HAP-1 (cell line): ENCODE results near the gene SULT1A2.
"Not testable (repeated sequence)": the region's sequence is repeated elsewhere in the genome, so short reads cannot be mapped to it uniquely, and the experiment has no call there.

ENCODE experiments used
- DNase-seq, 2 experiments: peaks; one replicate each; pipeline ENCODE4 v3.0.0-alpha.2; 2016 to 2020; ENCODE audit warnings: low spot score in 2 of 2
- H3K27me3 ChIP-seq: fragments of 250-450 bp; sonication (Bioruptor Pico); 2 replicates; pipeline ENCODE4 v1.5.1; 2020; ENCODE audit warnings: low read depth, mild to moderate bottlenecking, moderate library complexity
- H3K36me3 ChIP-seq: fragments of 250-450 bp; sonication (Bioruptor Pico); replicated peaks from 2 replicates; pipeline ENCODE4 v1.5.1; 2020; ENCODE audit warnings: mild to moderate bottlenecking
- H3K4me1 ChIP-seq: fragments of 250-450 bp; sonication (Bioruptor Pico); 2 replicates; pipeline ENCODE4 v1.5.1; 2020; ENCODE audit warnings: mild to moderate bottlenecking
- H3K4me3 ChIP-seq: fragments of 250-450 bp; sonication (Bioruptor Pico); 2 replicates; pipeline ENCODE4 v1.5.1; 2020; ENCODE audit warnings: mild to moderate bottlenecking, moderate library complexity
- H3K9me3 ChIP-seq: fragments of 250-450 bp; sonication (Bioruptor Pico); 2 replicates; pipeline ENCODE4 v1.5.1; 2020; ENCODE audit warnings: mild to moderate bottlenecking, moderate library complexity
- in situ Hi-C: fragments of 300-500 bp; cut with MboI; formaldehyde crosslinking; loops from 3 replicates; pipeline ENCODE4 v1.14.3; 2020; ENCODE audit warnings: low sequenced_read_pairs, inconsistent platforms, mixed read lengths

SULT1A2 gene

GRCh38 chr16:28604186-28604565, 7.3 kb upstream of the SULT1A2 start:
- H3K9me3 ChIP-seq: no peaks in the 10 kb centered on the region
- in situ Hi-C loops: no loop called here
- DNase-seq: no peak
- H3K27me3 ChIP-seq: no peaks in the 10 kb centered on the region
- no peak overlapping the region for H3K4me3 ChIP-seq
- H3K4me1 ChIP-seq: no peaks in the 10 kb centered on the region
- no peaks in the 10 kb centered on the region for H3K36me3 ChIP-seq

- H3K27me3 ChIP-seq: no peaks in the 10 kb centered on the region
- in situ Hi-C loops: no loop called here
- no peak overlapping the region for H3K4me3 ChIP-seq
- no peaks in the 10 kb centered on the region for H3K36me3 ChIP-seq
- H3K4me1 ChIP-seq: no peaks in the 10 kb centered on the region
- DNase-seq: no peak
- H3K9me3 ChIP-seq: no peaks in the 10 kb centered on the region
Measured at GRCh38 chr16:28603381-28604185, 6.7 kb upstream of the SULT1A2 start.

DNA sequence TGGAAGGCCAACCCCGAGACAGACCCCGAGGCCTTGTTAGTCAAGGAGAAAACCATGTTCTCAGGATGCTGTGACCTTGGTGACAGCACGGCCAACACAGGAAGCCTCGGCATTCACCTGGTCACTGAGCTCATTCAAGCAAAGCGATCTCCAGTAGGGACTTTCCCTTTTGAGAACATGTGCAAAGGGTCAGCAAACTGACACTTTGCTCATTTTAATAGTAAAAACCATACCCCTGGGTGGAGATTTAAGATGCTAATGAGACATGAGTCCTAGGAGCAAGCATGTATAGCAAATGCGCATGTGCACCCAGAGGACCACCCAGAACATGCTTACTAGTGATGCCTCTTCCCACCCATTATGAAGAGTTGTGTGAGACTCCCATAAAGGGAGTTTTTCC, 5.7 kb upstream of the SULT1A2 start:
- Histone ChIP-seq H3K36me3 (no peaks in the 10 kb centered on the region), H3K4me1 (no peaks in the 10 kb centered on the region), H3K27me3 (no peaks in the 10 kb centered on the region), H3K9me3 (no peaks in the 10 kb centered on the region), H3K4me3 (no peak overlapping the region)
- in situ Hi-C loops: no loop called here
- DNase-seq: no peak

- H3K9me3 ChIP-seq, H3K36me3 ChIP-seq, H3K27me3 ChIP-seq, H3K4me1 ChIP-seq, in situ Hi-C loops, DNase-seq, H3K4me3 ChIP-seq: not testable (repeated sequence)
Measured at GRCh38 chr16:28602062-28602461, 5.2 kb upstream of the SULT1A2 start.

DNA sequence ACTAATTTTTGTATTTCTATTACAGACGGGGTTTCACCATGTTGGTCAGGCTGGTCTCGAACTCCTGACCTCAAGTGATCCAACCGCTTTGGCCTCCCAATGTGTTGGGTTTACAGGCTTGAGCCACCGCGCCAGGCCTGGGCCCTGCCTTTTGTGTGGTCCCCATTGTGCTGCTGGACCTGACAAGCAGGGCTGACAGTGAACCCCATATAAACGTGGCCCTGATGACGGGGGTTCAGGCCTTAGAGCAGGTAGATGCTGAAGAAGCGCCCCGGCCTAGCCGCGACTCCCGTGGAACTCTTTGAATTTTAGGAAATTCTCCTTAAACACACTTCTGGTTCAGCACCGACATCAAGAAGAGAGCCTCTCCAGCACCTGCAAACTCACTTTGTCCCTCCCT, 4.7 kb upstream of the SULT1A2 start:
- H3K27me3 ChIP-seq, H3K4me1 ChIP-seq, DNase-seq, H3K4me3 ChIP-seq, H3K36me3 ChIP-seq, in situ Hi-C loops, H3K9me3 ChIP-seq: not testable (repeated sequence)

- in situ Hi-C loops: not testable (repeated sequence)
Measured at GRCh38 chr16:28600965-28601364, 4.1 kb upstream of the SULT1A2 start.

GRCh38 chr16:28599377-28600285, 2.8 kb upstream of the SULT1A2 start:
- DNase-seq, H3K4me1 ChIP-seq: not testable (repeated sequence)
- in situ Hi-C loops: loop anchor here (25.0 kb wide), 1 partner anchor 287 kb away; no protein-coding TSS in a partner anchor

More at GRCh38 chr16:28600965-28601364, 4.1 kb upstream of the SULT1A2 start:
- H3K9me3 ChIP-seq, H3K27me3 ChIP-seq, H3K4me1 ChIP-seq, H3K4me3 ChIP-seq, H3K36me3 ChIP-seq, DNase-seq: not testable (repeated sequence)

DNA sequence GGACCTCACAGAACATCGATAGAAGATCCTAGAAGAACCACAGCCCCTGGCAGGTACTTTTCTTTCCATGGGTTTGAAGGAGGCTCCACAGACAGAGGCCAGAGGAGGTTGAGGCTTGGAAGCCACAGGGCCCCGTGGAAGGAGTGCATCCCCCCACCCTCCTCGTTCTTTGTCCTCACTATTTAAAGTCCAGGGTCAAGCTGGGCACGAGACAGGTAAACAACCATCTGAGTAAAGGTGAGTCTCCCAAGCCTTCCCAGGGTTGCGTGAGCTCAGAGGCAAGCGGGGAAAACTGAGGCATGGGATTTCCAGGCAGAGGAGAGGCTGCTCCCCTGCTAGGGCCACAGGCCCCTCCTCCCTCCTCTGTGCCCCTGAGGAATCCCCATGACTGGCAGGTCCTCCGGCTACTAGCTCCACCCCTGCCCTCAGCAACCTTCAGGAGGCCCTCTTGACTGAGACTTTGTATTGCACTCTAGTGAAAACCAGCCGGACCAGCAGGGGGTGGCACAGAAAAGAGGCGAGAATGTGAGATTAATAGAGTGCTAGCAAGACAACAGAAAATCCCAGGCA, 927 bp upstream of the SULT1A2 start:
- Histone ChIP-seq H3K36me3 (no peaks in the 10 kb centered on the region), H3K4me1 (no peaks in the 10 kb centered on the region), H3K9me3 (no peaks in the 10 kb centered on the region), H3K4me3 (no peak overlapping the region), H3K27me3 (no peaks in the 10 kb centered on the region)
- in situ Hi-C loops: loop anchor here (25.0 kb wide), 1 partner anchor 285 kb away; no protein-coding TSS in a partner anchor
- DNase-seq: peak; percentile 54 to 79

More at GRCh38 chr16:28599377-28600285, 2.8 kb upstream of the SULT1A2 start:
- H3K4me3 ChIP-seq, H3K27me3 ChIP-seq, H3K9me3 ChIP-seq, H3K36me3 ChIP-seq: not testable (repeated sequence)

DNA sequence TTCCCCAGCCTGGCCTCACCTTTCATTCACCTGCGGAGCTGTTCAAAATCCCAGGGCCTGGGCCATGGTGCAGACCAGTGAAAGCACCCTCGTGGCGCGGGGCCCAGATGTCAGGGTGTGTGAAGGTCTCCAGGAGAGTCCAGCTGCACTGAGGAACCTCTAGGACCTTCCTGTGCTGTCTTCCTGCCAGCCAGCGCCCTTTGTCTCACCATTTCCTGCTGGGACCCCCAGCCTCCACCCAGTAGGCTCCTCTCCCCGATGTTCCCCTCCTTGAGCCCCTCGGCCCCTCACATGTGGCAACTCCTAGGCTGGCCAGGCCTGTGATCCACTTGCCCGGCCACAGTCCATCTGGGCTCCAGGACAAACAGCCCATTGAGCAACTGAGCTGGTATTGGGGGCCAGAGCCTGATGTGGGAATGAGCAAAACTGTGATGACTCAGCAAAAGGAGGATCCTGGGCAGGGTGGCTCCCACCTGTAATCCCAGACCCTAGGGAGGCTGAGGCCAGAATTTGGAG, 677 bp downstream of the SULT1A2 start:
- Histone ChIP-seq H3K27me3 (no peaks in the 10 kb centered on the region), H3K9me3 (no peaks in the 10 kb centered on the region), H3K36me3 (no peaks in the 10 kb centered on the region), H3K4me1 (no peaks in the 10 kb centered on the region), H3K4me3 (no peak overlapping the region)
- DNase-seq: no peak
- in situ Hi-C loops: loop anchor here (25.0 kb wide), 1 partner anchor 284 kb away; no protein-coding TSS in a partner anchor

DNA sequence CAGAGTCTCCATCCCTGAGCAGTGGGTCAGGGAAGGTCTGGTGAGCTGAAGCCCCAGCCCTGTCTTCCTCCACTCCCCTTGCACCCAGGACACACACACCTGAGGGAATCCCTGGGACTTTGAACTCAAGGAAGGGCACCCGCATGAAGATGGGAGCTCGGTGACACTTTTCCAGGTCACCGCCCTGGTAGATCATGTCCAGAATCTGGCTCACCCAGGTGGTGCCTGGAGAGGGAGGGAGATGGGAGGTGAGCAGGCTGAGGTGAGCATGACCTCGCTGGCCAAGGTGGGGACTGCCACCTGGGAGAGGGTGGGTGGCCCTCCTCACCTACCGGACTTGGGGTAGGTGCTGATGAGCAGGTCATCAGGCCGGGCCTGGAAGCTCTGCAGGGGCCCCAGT, 1.4 kb downstream of the SULT1A2 start:
- not testable (repeated sequence) for H3K4me3 ChIP-seq, H3K4me1 ChIP-seq, H3K36me3 ChIP-seq, H3K9me3 ChIP-seq, H3K27me3 ChIP-seq, DNase-seq
- in situ Hi-C loops: loop anchor here (25.0 kb wide), 1 partner anchor 283 kb away; no protein-coding TSS in a partner anchor

- H3K4me3 ChIP-seq: no peak overlapping the region
- H3K4me1 ChIP-seq: no peaks in the 10 kb centered on the region
- DNase-seq: no peak
- no peaks in the 10 kb centered on the region for H3K9me3 ChIP-seq
- in situ Hi-C loops: loop anchor here (25.0 kb wide), 1 partner anchor 281 kb away; no protein-coding TSS in a partner anchor
- H3K27me3 ChIP-seq: no peaks in the 10 kb centered on the region
- no peaks in the 10 kb centered on the region; the same call in 1 of the 2 replicates for H3K36me3 ChIP-seq
Measured at GRCh38 chr16:28592979-28593553, 3.8 kb downstream of the SULT1A2 start.

DNA sequence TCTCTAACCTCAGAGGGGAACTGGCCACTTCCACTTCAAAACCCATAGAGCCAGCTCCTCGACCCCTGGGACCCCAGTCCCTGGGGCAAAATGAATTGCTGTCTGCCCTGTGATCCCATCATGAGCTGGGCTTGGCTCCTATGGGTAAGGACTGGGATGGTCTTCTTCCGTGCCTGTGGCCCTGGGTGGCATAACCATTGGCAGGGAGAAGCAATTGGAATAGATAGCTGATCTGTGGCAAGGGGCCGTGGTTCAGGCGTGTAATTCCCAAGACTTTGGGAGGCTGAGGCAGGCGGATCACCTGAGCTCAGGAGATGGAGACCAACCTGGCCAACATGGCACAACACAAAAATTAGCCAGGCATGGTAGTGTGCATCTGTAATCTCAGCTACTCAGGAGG, 4.3 kb downstream of the SULT1A2 start:
- no peaks in the 10 kb centered on the region for H3K4me1 ChIP-seq
- no peaks in the 10 kb centered on the region; the same call in 1 of the 2 replicates for H3K36me3 ChIP-seq

GRCh38 chr16:28591355-28591754, 5.5 kb downstream of the SULT1A2 start:
- no peaks in the 10 kb centered on the region for H3K27me3 ChIP-seq
- DNase-seq: no peak
- in situ Hi-C loops: loop anchor here (25.0 kb wide), 1 partner anchor 279 kb away; no protein-coding TSS in a partner anchor
- H3K9me3 ChIP-seq: no peaks in the 10 kb centered on the region
- H3K4me1 ChIP-seq: no peaks in the 10 kb centered on the region
- H3K4me3 ChIP-seq: no peak overlapping the region
- H3K36me3 ChIP-seq: no peaks in the 10 kb centered on the region; the same call in 1 of the 2 replicates

More for the DNA sequence above, 4.3 kb downstream of the SULT1A2 start:
- DNase-seq: no peak
- H3K9me3 ChIP-seq: no peaks in the 10 kb centered on the region
- H3K27me3 ChIP-seq: no peaks in the 10 kb centered on the region
- no peak overlapping the region for H3K4me3 ChIP-seq
- in situ Hi-C loops: loop anchor here (25.0 kb wide), 1 partner anchor 280 kb away; no protein-coding TSS in a partner anchor
